ENCODE data around the gene LSM3.

LSM3 gene

DNA sequence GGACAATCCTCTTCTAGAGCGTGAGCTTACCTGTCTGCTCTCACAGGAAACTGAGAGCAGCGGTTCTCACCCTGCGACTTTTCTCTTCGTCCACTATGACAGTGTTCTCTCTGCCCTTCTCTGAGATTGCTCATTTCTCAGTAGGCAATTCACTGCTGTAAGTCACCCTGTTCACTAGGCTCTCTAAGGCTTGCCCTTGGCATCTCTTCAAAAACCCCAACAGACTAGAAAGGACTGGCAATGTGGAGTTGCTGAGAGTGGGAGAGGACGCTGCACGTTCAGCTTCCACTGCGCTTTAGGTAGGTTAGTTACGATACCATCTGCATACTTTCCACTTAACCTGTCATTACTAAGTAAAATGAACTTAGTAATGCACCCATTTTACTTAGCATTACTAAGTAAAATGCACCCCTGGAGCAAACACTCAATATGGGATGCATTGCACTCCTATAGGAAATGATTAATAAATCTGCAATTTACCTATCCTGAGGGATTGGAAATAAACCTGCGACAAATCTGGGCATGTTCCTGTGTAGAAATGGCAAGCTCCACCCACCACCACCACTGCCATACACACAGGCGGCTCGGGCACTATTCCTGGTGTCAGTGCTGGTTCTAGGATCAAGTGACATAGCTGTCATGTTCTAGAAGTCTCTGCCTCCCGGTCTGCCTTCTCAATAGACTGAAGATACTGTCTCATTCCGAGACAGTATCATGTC lies 21.6 kb upstream of the LSM3 start:
- TF ChIP-seq, protein P1, sequence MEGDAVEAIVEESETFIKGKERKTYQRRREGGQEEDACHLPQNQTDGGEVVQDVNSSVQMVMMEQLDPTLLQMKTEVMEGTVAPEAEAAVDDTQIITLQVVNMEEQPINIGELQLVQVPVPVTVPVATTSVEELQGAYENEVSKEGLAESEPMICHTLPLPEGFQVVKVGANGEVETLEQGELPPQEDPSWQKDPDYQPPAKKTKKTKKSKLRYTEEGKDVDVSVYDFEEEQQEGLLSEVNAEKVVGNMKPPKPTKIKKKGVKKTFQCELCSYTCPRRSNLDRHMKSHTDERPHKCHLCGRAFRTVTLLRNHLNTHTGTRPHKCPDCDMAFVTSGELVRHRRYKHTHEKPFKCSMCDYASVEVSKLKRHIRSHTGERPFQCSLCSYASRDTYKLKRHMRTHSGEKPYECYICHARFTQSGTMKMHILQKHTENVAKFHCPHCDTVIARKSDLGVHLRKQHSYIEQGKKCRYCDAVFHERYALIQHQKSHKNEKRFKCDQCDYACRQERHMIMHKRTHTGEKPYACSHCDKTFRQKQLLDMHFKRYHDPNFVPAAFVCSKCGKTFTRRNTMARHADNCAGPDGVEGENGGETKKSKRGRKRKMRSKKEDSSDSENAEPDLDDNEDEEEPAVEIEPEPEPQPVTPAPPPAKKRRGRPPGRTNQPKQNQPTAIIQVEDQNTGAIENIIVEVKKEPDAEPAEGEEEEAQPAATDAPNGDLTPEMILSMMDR (IDR thresholded peaks at IDR 0.05; ENCODE audit: low read depth, low read length, missing control alignments), result no peak
- H3K4me3 ChIP-seq (ENCODE audit: low read depth, low read length), result no peak overlapping the region
- no peak for DNase-seq (ENCODE audit: low read depth)

DNA sequence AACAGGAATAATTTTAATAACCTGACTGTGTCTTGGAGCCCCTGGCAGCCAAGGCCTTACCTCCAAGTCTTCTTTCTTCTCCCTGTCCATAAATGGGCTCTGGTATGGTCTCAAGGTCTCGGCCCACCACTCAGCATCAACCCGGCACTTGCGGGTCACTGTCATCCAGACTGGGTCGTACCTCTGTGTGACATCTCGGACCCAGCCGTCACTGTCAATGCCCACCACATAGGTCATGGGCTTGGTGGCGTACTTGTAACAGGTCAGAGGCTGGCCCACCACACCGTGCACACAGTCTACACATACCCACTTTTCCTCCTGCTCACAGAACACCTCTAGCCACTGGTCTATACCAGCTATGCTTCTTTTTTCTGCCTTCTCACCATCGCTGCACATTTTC lies 20.7 kb upstream of the LSM3 start:
- H3K4me3 ChIP-seq (ENCODE audit: low read depth, low read length), result no peak overlapping the region
- DNase-seq (ENCODE audit: low read depth), result no peak
- TF ChIP-seq, protein P1 (IDR thresholded peaks at IDR 0.05; ENCODE audit: low read depth, low read length, missing control alignments), result no peak

DNA sequence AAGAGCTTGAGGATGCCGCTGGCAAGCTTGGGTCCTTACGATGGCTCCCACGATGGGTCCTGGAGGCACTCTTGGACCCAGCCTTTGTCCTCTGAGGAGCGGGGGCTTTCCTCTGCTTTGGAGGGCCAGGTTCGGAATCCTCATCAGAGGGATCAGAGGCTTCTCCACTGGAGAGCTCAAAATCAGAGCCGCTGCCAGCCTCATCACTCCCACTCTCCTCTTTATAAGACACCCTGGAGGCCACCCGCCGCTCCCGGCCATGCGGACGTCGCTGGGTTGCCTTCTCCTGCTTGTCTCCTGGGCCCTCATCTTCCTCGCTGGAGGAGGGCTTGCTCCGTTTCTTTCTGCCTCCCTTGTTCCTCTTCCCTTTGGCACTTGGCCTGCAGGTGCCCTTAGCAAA lies 20.2 kb upstream of the LSM3 start:
- DNase-seq (ENCODE audit: low read depth), result no peak
- TF ChIP-seq, protein P1 (IDR thresholded peaks at IDR 0.05; ENCODE audit: low read depth, low read length, missing control alignments), result no peak
- H3K4me3 ChIP-seq (ENCODE audit: low read depth, low read length), result no peak overlapping the region

DNA sequence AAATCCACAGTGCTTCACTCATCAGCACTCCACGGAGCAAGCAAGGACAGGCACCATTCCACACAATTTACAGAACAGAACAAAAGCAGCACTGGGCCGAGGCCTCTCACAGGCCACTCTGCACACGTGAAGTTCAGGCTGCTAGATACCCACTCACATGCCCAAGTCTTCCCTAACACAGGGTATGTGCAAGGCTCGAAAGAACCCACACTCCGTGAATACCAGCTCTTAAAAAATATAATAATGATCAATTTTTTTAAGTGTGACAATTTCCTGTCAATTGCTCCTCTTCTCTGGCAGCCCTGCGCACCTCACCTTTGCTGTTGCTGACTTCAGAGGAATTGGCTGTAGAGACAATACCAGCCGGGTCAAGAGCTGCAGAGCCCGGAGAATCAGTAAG lies 19.2 kb upstream of the LSM3 start:
- no peak for DNase-seq (ENCODE audit: low read depth)
- no peak overlapping the region for H3K4me3 ChIP-seq (ENCODE audit: low read depth, low read length)
- TF ChIP-seq, protein P1 (IDR thresholded peaks at IDR 0.05; ENCODE audit: low read depth, low read length, missing control alignments), result no peak

DNA sequence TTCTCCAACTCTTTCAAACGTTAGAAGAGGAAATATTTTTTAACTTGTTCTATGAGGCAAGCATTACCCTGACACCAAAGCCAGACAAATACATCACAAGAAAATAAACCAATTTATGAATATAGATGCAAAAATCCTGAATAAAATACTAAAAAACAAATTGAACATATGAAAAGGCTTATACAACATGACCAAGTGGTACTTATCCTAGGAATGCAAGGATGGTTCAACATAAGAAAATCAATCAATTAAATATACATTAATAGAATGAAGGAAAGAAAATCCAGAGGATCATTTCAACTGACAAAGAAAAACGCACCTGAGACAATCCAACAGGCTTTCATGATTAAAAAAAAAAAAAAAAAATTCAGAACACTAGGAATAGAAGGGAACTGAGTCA lies 17.3 kb upstream of the LSM3 start:
- no peak overlapping the region for H3K4me3 ChIP-seq (ENCODE audit: low read depth, low read length)
- DNase-seq (ENCODE audit: low read depth), result no peak
- TF ChIP-seq, protein P1 (IDR thresholded peaks at IDR 0.05; ENCODE audit: low read depth, low read length, missing control alignments), result no peak

DNA sequence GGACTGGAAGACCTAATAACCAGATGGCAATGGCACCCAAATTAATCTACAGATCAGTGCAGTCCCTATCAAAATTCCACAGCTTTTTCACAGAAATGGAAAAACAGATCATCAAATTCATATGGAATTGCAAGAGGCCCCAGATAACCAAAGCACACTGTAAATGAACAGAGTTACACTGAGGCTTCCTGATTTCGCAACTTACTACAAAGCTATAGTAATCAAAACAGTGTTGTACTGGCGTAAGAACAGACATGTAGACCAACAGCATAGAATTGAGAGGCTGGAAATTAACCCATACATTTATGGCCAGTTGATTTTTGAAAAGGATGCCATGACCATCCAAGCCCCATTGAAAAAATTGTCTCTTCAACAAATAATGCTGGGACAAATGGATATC lies 16.4 kb upstream of the LSM3 start:
- TF ChIP-seq, protein P1 (IDR thresholded peaks at IDR 0.05; ENCODE audit: low read depth, low read length, missing control alignments), result no peak
- DNase-seq (ENCODE audit: low read depth), result no peak

More for the DNA sequence above, 16.4 kb upstream of the LSM3 start:
- no peak overlapping the region for H3K4me3 ChIP-seq (ENCODE audit: low read depth, low read length)

Data from GM12864 (cell line).